HEK293 (cell line): Measurements from ENCODE around the gene ETNPPL.
A peak's percentile ranks its signal among the peaks of the same experiment; 100 is the strongest.

Experiments
- CTCF ChIA-PET: fragments of 350-600 bp; formaldehyde crosslinking; extraction: SDS; loops from one replicate; lab custom pipeline; 2021; ENCODE audit warnings: antibody characterized with exemption; lab: Yijun Ruan, JAX
- POLR2A ChIA-PET: fragments of 300-600 bp; formaldehyde crosslinking; extraction: SDS; loops from one replicate; lab custom pipeline; 2020; ENCODE audit warnings: antibody characterized with exemption, inconsistent platforms; lab: Yijun Ruan, JAX
- H3K27ac ChIP-seq: fragments of 200-500 bp; sonication (Bioruptor generic); 2 replicates; pipeline ENCODE4 v1.5.1; 2014; ENCODE audit warnings: low read depth, low read length, control low read depth, inconsistent platforms; ENCODE audit errors: extremely low read depth
- H3K36me3 ChIP-seq, 2 experiments: fragments of 200-500 bp in 1 of 2; sonication (Bioruptor generic) in 1 of 2; 1 replicate in 1 of 2; 2 replicates in 1 of 2; pipeline ENCODE4 v1.5.1; 2014 to 2017; ENCODE audit warnings: inconsistent platforms in 2 of 2, low read length in 2 of 2; ENCODE audit not compliant: control insufficient read depth in 2 of 2, insufficient read depth in 1 of 2
- H3K4me1 ChIP-seq: fragments of 200-500 bp; sonication (Bioruptor generic); 2 replicates; pipeline ENCODE4 v1.5.1; 2014; ENCODE audit warnings: mild to moderate bottlenecking, low read length, inconsistent platforms; ENCODE audit not compliant: control insufficient read depth, insufficient read depth
- H3K4me3 ChIP-seq: 2 replicates; pipeline ENCODE4 v1.5.1; 2011; ENCODE audit warnings: low read depth, mild to moderate bottlenecking, control low read depth, low read length, moderate library complexity
- H3K9me3 ChIP-seq: fragments of 200-500 bp; sonication (Bioruptor generic); 2 replicates; pipeline ENCODE4 v1.5.1; 2014; ENCODE audit warnings: low read depth, low read length, inconsistent platforms; ENCODE audit not compliant: control insufficient read depth, insufficient read depth
- EGR2 ChIP-seq: fragments of 450-650 bp; formaldehyde crosslinking; IDR thresholded peaks from 2 replicates; pipeline ENCODE4 v1.5.1; 2016; ENCODE audit warnings: low read depth, missing biosample characterization, missing genetic modification characterization
- FEZF1 ChIP-seq: fragments of 450-650 bp; formaldehyde crosslinking; IDR thresholded peaks from 2 replicates; pipeline ENCODE4 v1.5.1; 2016; ENCODE audit warnings: missing biosample characterization, missing genetic modification characterization
- KLF17 ChIP-seq: fragments of 450-650 bp; formaldehyde crosslinking; IDR thresholded peaks from 2 replicates; pipeline ENCODE4 v1.5.1; 2016; ENCODE audit warnings: missing biosample characterization, missing genetic modification characterization
- MZF1 ChIP-seq: fragments of 450-650 bp; formaldehyde crosslinking; IDR thresholded peaks from 2 replicates; pipeline ENCODE4 v1.5.1; 2017; ENCODE audit warnings: missing biosample characterization, missing genetic modification characterization, borderline replicate concordance
- SETDB1 ChIP-seq: IDR thresholded peaks from one replicate; pipeline ENCODE4 v1.6.1; 2017; ENCODE audit warnings: mild to moderate bottlenecking, low read length, moderate library complexity, mixed read lengths; ENCODE audit not compliant: insufficient read length
- TRIM28 ChIP-seq: IDR thresholded peaks from 2 replicates; pipeline ENCODE4 v1.6.1; 2011; ENCODE audit warnings: low read length, control low read depth, borderline replicate concordance
- ZEB2 ChIP-seq: fragments of 450-650 bp; formaldehyde crosslinking; IDR thresholded peaks from 2 replicates; pipeline ENCODE4 v1.5.1; 2016; ENCODE audit warnings: missing biosample characterization, missing genetic modification characterization
- ZNF112 ChIP-seq: fragments of 450-650 bp; formaldehyde crosslinking; IDR thresholded peaks from 2 replicates; pipeline ENCODE4 v1.5.0; 2017; ENCODE audit warnings: missing biosample characterization, missing genetic modification characterization
- ZNF121 ChIP-seq: fragments of 450-650 bp; formaldehyde crosslinking; IDR thresholded peaks from 2 replicates; pipeline ENCODE4 v1.5.1; 2016; ENCODE audit warnings: missing biosample characterization, missing genetic modification characterization
- ZNF133 ChIP-seq: fragments of 450-650 bp; formaldehyde crosslinking; IDR thresholded peaks from 2 replicates; pipeline ENCODE4 v1.5.1; 2016; ENCODE audit warnings: missing biosample characterization, missing genetic modification characterization
- ZNF155 ChIP-seq: fragments of 450-650 bp; formaldehyde crosslinking; IDR thresholded peaks from 2 replicates; pipeline ENCODE4 v1.5.1; 2016; ENCODE audit warnings: missing biosample characterization, missing genetic modification characterization
- ZNF18 ChIP-seq: fragments of 450-650 bp; formaldehyde crosslinking; IDR thresholded peaks from 2 replicates; pipeline ENCODE4 v1.5.1; 2016; ENCODE audit warnings: missing biosample characterization, missing genetic modification characterization
- ZNF2 ChIP-seq: fragments of 450-650 bp; formaldehyde crosslinking; IDR thresholded peaks from 2 replicates; pipeline ENCODE4 v1.5.1; 2016; ENCODE audit warnings: missing biosample characterization, missing genetic modification characterization
- ZNF248 ChIP-seq: fragments of 450-650 bp; formaldehyde crosslinking; IDR thresholded peaks from 2 replicates; pipeline ENCODE4 v1.5.1; 2017; ENCODE audit warnings: missing biosample characterization, missing genetic modification characterization
- ZNF266 ChIP-seq: fragments of 450-650 bp; formaldehyde crosslinking; IDR thresholded peaks from 2 replicates; pipeline ENCODE4 v1.5.1; 2016; ENCODE audit warnings: missing biosample characterization, missing genetic modification characterization, low read depth
- ZNF280D ChIP-seq: fragments of 450-650 bp; formaldehyde crosslinking; IDR thresholded peaks from 2 replicates; pipeline ENCODE4 v1.5.1; 2016; ENCODE audit warnings: missing biosample characterization, missing genetic modification characterization
- ZNF292 ChIP-seq: fragments of 450-650 bp; formaldehyde crosslinking; IDR thresholded peaks from 2 replicates; pipeline ENCODE4 v1.5.1; 2016; ENCODE audit warnings: low read depth, missing biosample characterization, missing genetic modification characterization, borderline replicate concordance
- ZNF37A ChIP-seq: fragments of 450-650 bp; IDR thresholded peaks from 2 replicates; pipeline ENCODE4 v1.5.1; 2018; ENCODE audit warnings: missing biosample characterization, missing genetic modification characterization
- ZNF48 ChIP-seq: fragments of 450-650 bp; formaldehyde crosslinking; IDR thresholded peaks from 2 replicates; pipeline ENCODE4 v1.5.1; 2016; ENCODE audit warnings: missing biosample characterization, missing genetic modification characterization
- ZNF501 ChIP-seq: fragments of 450-650 bp; formaldehyde crosslinking; IDR thresholded peaks from 2 replicates; pipeline ENCODE4 v1.5.1; 2016; ENCODE audit warnings: missing biosample characterization, missing genetic modification characterization
- ZNF544 ChIP-seq: fragments of 450-650 bp; formaldehyde crosslinking; IDR thresholded peaks from 2 replicates; pipeline ENCODE4 v1.5.0; 2017; ENCODE audit warnings: missing biosample characterization, missing genetic modification characterization
- ZNF549 ChIP-seq: fragments of 450-650 bp; IDR thresholded peaks from 2 replicates; pipeline ENCODE4 v1.5.1; 2018; ENCODE audit warnings: missing biosample characterization, missing genetic modification characterization, mild to moderate bottlenecking, inconsistent platforms, moderate library complexity
- ZNF596 ChIP-seq: fragments of 450-650 bp; IDR thresholded peaks from 2 replicates; pipeline ENCODE4 v1.5.0; 2018; ENCODE audit warnings: missing biosample characterization, mild to moderate bottlenecking, missing genetic modification characterization, moderate library complexity
- ZNF610 ChIP-seq: fragments of 450-650 bp; formaldehyde crosslinking; IDR thresholded peaks from 2 replicates; pipeline ENCODE4 v1.5.1; 2016; ENCODE audit warnings: missing biosample characterization, missing genetic modification characterization, borderline replicate concordance
- ZNF626 ChIP-seq: fragments of 450-650 bp; sonication (Bioruptor Pico); formaldehyde crosslinking; IDR thresholded peaks from 2 replicates; pipeline ENCODE4 v1.5.1; 2018; ENCODE audit warnings: missing biosample characterization, missing genetic modification characterization, inconsistent platforms
- ZNF639 ChIP-seq: fragments of 450-650 bp; formaldehyde crosslinking; IDR thresholded peaks from 2 replicates; pipeline ENCODE4 v1.5.1; 2016; ENCODE audit warnings: missing biosample characterization, missing genetic modification characterization
- ZNF654 ChIP-seq: fragments of 450-650 bp; formaldehyde crosslinking; IDR thresholded peaks from 2 replicates; pipeline ENCODE4 v1.5.1; 2016; ENCODE audit warnings: low read depth, missing biosample characterization, missing genetic modification characterization
- ZSCAN18 ChIP-seq: fragments of 450-650 bp; formaldehyde crosslinking; IDR thresholded peaks from 2 replicates; pipeline ENCODE4 v1.5.1; 2016; ENCODE audit warnings: missing biosample characterization, missing genetic modification characterization
- ZSCAN5A ChIP-seq: fragments of 450-650 bp; formaldehyde crosslinking; IDR thresholded peaks from 2 replicates; pipeline ENCODE4 v1.5.1; 2016; ENCODE audit warnings: missing biosample characterization, missing genetic modification characterization
- ZXDB ChIP-seq: fragments of 450-650 bp; formaldehyde crosslinking; IDR thresholded peaks from 2 replicates; pipeline ENCODE4 v1.5.1; 2016; ENCODE audit warnings: missing biosample characterization, missing genetic modification characterization

ETNPPL gene

GRCh38 chr4:108725457-108725856 is 37.4 kb downstream of the ETNPPL start (continued):
- peak; percentile 100 for TF ChIP-seq SETDB1
- no peak for TF ChIP-seq ZNF2 (tag by site-specific recombination)
- no peak for TF ChIP-seq ZNF610 (tag by site-specific recombination)
- no peak for TF ChIP-seq MZF1 (tag by site-specific recombination)
- TF ChIP-seq ZNF639 = no peak
- TF ChIP-seq ZSCAN18 = no peak
- peak; percentile 55; the same call in 1 of the 2 replicates for TF ChIP-seq ZNF549 (tag by site-specific recombination)
- TF ChIP-seq ZNF280D = peak; percentile 68; the same call in 1 of the 2 replicates
- TF ChIP-seq ZNF292 = no peak
- TF ChIP-seq ZNF626 (tag by site-specific recombination) = 0 out of 2 replicates have a peak, but pooled peaks have one; percentile 24
- no peak for TF ChIP-seq ZNF48
- peak; percentile 98 for TF ChIP-seq TRIM28
- TF ChIP-seq FEZF1 (tag by site-specific recombination) = no peak
- no peak for TF ChIP-seq ZNF654 (tag by site-specific recombination)
- no peak for TF ChIP-seq ZNF544
- TF ChIP-seq EGR2 (tag by site-specific recombination) = no peak
- TF ChIP-seq ZNF501 (tag by site-specific recombination) = no peak
- no peak for TF ChIP-seq ZEB2 (tag by site-specific recombination)
- TF ChIP-seq ZSCAN5A (tag by site-specific recombination) = no peak
- no peak for TF ChIP-seq ZNF155 (tag by site-specific recombination)
- TF ChIP-seq ZNF112 (tag by site-specific recombination) = no peak

GRCh38 chr4:108717386-108717785 is 45.5 kb downstream of the ETNPPL start:
- Histone ChIP-seq H3K9me3 (no peaks in the 10 kb centered on the region), H3K27ac (no peak overlapping the region), H3K4me1 (0 out of 2 replicates have a peak, but pooled peaks cover 4% of the 10 kb centered on the region), H3K4me3 (no peak overlapping the region), H3K36me3 (no peaks in the 10 kb centered on the region)
- ChIA-PET CTCF (no interaction called here), POLR2A (no interaction called here)
- no peak for TF ChIP-seq ZXDB (tag by site-specific recombination)
- no peak for TF ChIP-seq KLF17 (tag by site-specific recombination)
- TF ChIP-seq ZNF18 = no peak
- no peak for TF ChIP-seq ZNF549 (tag by site-specific recombination)
- TF ChIP-seq ZNF626 (tag by site-specific recombination) = no peak
- TF ChIP-seq ZNF37A (tag by site-specific recombination) = no peak
- no peak for TF ChIP-seq ZNF48
- TF ChIP-seq ZNF248 = no peak
- TF ChIP-seq ZNF133 = no peak
- no peak for TF ChIP-seq ZNF266 (tag by site-specific recombination)
- no peak for TF ChIP-seq ZNF121
- TF ChIP-seq ZNF596 (tag by site-specific recombination) = no peak
